Measurements from ENCODE around the gene TP53BP2. TPM values are rescaled to one million over a fixed set of nuclear protein-coding genes. Genes with fewer than 3 reads are reported as not detected.

TP53BP2 gene
- total RNA-seq, 1 donor from 2014 or later = 22.6 TPM

- Histone ChIP-seq H3K27me3 (ENCODE audit: control insufficient read depth, insufficient read depth, low read length) (no peaks in the 10 kb centered on the region), H3K36me3 (ENCODE audit: control insufficient read depth, insufficient read depth, low read length) (peaks cover 6% of the 10 kb centered on the region), H3K4me3 (ENCODE audit: low read depth, low read length) (no peak overlapping the region)
- DNase-seq (ENCODE audit: low read depth) (no peak), FAIRE-seq (no peak)
- TF ChIP-seq CTCF (IDR thresholded peaks at IDR 0.05; ENCODE audit: insufficient read depth, low read length, severe bottlenecking) = no peak
These were observed 42.5 kb downstream of the TP53BP2 start for GRCh38 chr1:223803211-223803610.

DNA sequence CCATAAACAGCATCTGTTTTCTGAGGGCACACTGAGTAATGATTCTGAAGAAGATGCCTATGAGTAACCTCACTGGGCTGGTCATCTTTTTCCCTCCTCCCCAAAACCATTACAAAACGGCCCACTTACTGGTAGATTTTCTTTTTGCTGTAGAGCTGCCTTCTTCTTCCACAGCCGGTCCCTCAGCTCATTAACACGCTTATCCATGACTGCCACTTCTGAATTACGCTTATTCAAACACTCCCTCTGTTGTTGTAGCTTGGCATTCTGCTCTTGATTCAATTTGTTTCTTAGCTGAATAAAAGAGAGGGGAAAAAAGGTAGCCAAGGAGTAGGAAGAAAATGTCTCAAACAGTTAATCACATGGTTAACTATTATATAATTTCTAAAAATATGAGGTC lies 43.1 kb downstream of the TP53BP2 start:
- H3K36me3 ChIP-seq (ENCODE audit: control insufficient read depth, insufficient read depth, low read length) = peaks cover 12% of the 10 kb centered on the region

GRCh38 chr1:223802032-223802431 lies 43.7 kb downstream of the TP53BP2 start:
- Histone ChIP-seq H3K27me3 (ENCODE audit: control insufficient read depth, insufficient read depth, low read length) (no peaks in the 10 kb centered on the region), H3K36me3 (ENCODE audit: control insufficient read depth, insufficient read depth, low read length) (peaks cover 12% of the 10 kb centered on the region), H3K4me3 (ENCODE audit: low read depth, low read length) (no peak overlapping the region)
- no peak for DNase-seq (ENCODE audit: low read depth)
- no peak for FAIRE-seq
- no peak for TF ChIP-seq CTCF (IDR thresholded peaks at IDR 0.05; ENCODE audit: insufficient read depth, low read length, severe bottlenecking)

More for the DNA sequence above, 43.1 kb downstream of the TP53BP2 start:
- Histone ChIP-seq H3K4me3 (ENCODE audit: low read depth, low read length) (no peak overlapping the region), H3K27me3 (ENCODE audit: control insufficient read depth, insufficient read depth, low read length) (no peaks in the 10 kb centered on the region)
- FAIRE-seq = no peak
- TF ChIP-seq CTCF (IDR thresholded peaks at IDR 0.05; ENCODE audit: insufficient read depth, low read length, severe bottlenecking) = no peak
- DNase-seq (ENCODE audit: low read depth) = no peak

DNA sequence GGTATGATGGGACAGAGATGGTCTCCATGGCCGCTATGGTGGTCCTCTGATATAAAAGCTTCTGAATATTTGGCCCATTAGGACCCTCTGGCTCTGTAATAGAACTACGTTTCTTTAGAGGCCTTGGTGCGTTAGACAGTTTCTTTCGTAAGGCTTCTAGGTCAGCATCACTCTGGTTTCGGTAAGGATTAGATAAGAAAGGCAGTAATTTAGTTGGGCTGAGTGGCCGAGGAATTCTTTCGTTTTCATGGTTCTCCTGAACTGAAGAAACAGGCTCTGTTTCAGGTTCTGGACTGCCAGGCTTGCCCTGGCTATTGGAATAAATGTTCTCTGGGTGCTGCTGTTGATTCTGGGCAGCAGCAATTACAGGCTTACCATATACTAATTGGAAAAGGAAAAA lies 49.5 kb downstream of the TP53BP2 start:
- peaks cover 11% of the 10 kb centered on the region for H3K36me3 ChIP-seq (ENCODE audit: control insufficient read depth, insufficient read depth, low read length)
- no peak for TF ChIP-seq CTCF (IDR thresholded peaks at IDR 0.05; ENCODE audit: insufficient read depth, low read length, severe bottlenecking)
- no peak overlapping the region for H3K4me3 ChIP-seq (ENCODE audit: low read depth, low read length)
- H3K27me3 ChIP-seq (ENCODE audit: control insufficient read depth, insufficient read depth, low read length) = no peaks in the 10 kb centered on the region
- DNase-seq (ENCODE audit: low read depth) (no peak), FAIRE-seq (no peak)

- no peak for TF ChIP-seq CTCF (IDR thresholded peaks at IDR 0.05; ENCODE audit: insufficient read depth, low read length, severe bottlenecking)
- FAIRE-seq (no peak), DNase-seq (ENCODE audit: low read depth) (peak; percentile 60)
- H3K4me3 ChIP-seq (ENCODE audit: low read depth, low read length) = no peak overlapping the region
- H3K36me3 ChIP-seq (ENCODE audit: control insufficient read depth, insufficient read depth, low read length) = peaks cover 11% of the 10 kb centered on the region
- H3K27me3 ChIP-seq (ENCODE audit: control insufficient read depth, insufficient read depth, low read length) = no peaks in the 10 kb centered on the region
These were observed 51.4 kb downstream of the TP53BP2 start for GRCh38 chr1:223794136-223794880.

DNA sequence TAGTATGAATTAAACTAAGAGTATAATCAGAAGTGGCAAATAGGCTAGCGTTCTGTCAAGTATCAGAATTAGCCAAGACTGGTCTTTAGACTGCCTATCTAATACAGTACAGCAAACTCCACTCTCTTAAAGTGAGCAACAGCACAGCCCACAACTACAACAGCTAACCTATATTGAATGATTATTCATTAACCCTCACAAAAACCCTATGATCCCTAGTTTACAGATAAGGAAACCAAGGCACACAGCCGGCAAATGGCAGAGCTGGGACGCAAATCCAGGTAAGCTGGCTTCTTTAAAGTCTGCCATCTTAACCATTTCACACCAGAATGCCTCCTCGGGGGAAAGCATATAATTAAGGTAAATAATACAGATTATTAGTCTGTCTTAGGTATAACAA lies 52.0 kb downstream of the TP53BP2 start:
- no peak for DNase-seq (ENCODE audit: low read depth)
- Histone ChIP-seq H3K27me3 (ENCODE audit: control insufficient read depth, insufficient read depth, low read length) (no peaks in the 10 kb centered on the region), H3K4me3 (ENCODE audit: low read depth, low read length) (no peak overlapping the region), H3K36me3 (ENCODE audit: control insufficient read depth, insufficient read depth, low read length) (peaks cover 11% of the 10 kb centered on the region)
- FAIRE-seq = no peak
- no peak for TF ChIP-seq CTCF (IDR thresholded peaks at IDR 0.05; ENCODE audit: insufficient read depth, low read length, severe bottlenecking)

Data from bronchial epithelial cell (primary cell).